Cerebellar nuclear complex (tissue), 1 donor: ENCODE measurements around the gene PLA2G15.

Experiments used
- DNase-seq, 2 experiments: peaks; one replicate each; lab custom pipeline; 2025; lab: John Stamatoyannopoulos, UW

Gene PLA2G15

GRCh38 chr16:68252383-68252782, 7.2 kb downstream of the PLA2G15 start:
- no peak for DNase-seq

- no peak for DNase-seq
Measured at GRCh38 chr16:68253721-68254120, 8.5 kb downstream of the PLA2G15 start.

GRCh38 chr16:68255712-68256111, 10.5 kb downstream of the PLA2G15 start:
- DNase-seq, result no peak

DNA sequence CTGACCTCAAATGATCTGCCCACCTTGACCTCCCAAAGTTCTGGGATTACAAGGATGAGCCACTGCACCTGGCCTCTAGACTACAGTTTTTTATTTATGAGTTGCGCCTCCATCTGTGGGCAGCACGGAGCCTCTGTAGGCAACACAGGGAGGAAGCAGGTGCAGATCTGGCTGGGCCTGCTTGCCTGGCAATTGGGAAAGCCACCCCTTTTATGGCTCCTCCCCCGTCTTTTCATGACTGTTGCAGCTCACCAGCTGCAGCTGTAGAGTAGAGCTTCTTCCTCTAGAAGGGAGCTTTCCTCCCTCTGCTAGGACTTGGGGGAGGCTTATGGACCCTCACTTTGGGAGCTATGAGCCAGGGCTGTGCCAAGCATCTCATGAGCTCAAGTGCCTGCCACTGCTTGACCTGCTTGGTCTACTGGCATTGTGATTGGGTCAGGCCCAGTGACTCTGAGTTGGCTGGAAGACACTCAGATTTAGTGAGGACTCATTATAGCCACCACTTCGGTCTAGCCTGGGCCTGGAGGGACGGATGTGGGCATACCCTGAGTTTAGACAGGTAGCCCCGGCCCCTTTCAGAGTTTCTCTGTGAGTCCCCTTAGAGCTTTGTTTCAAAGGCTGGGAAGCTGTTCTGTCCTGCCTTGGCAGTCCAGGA, 12.2 kb downstream of the PLA2G15 start:
- DNase-seq, result no peak

GRCh38 chr16:68257906-68258800, 13.0 kb downstream of the PLA2G15 start:
- DNase-seq, result no peak

- peak; percentile 40 to 45 for DNase-seq
Measured at GRCh38 chr16:68259007-68259825, 14.0 kb downstream of the PLA2G15 start.

DNA sequence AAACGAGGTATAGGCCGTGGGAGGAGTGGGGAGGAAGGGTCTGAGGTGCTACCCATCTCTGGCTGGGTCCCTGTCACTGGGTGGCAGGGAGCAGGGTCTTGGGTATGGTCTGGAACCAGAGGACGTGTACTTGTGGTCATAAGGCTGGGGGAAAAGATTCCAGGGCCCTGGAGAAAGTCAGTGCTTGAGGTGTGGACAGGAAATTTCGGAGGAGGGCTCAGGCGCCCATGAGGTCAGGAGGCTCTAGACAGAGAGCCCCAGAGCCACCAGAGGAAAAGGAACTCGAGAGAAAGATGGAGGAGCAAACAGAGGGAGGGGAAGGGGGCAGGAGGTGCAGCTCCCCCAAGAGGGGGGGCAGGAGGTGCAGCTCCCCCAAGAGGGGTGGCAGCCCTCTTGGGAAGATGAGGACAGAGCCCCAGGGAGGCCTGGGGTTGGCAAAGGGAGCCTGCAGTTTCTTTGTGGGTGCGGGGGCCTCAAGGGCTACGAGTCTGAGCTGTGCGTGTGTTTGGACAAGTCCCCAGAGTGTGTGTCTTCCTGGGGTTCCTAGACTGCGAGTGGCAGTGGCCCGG, 18.5 kb downstream of the PLA2G15 start:
- no peak for DNase-seq

DNA sequence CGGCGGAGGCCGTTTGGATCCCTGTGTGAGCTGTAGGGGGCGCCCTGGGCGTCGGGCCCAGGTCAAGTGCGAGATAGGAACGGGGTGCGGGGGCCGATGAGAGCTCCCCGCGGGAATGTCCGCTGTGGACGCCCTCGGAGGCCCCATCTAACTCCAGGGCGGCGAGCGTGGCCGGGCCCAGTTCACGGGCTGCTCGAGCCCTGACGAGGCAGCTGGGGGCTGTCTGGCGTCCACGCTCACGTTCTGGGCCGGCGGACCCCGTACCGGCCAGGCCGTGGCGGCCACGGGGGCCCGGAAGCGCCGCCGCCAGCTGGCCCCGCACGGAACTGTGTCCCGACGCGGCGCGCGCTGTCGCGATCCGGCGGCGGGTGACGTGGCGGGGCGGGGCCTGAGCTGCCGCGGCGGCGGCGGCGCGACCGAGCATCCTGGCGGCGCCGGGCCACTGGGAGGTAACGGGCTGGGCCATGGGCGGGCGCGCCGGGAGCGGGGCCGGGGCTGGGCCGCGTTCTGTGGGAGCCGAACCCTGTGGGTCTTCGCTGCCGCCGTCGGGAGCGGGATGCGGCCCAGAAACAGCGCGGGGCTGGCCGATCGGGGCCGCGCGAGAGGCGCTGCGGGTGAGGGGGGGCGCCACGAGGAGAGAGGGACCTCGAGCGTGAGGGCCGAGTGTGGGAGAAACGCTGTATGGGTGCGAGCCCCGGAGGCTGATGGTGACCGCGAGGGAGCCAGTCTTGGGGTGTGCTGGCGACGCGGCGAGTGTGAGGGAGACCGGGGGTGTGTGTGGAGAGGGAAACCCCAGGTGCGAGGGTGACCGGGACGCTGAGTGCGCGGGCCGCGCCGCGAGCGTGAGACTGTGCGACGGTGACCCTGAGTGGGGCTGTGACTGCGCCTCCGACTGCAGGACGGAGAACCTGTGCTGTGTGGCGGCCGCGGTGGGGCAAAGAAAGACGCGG, 19.2 kb downstream of the PLA2G15 start, which contains the start of gene SLC7A6:
Gene SLC7A6, plus strand, starts transcription at position 399 of the 950 bp plus-strand sequence. CDS start 10,201 bp downstream, outside the sequence.
- DNase-seq, result no peak

DNA sequence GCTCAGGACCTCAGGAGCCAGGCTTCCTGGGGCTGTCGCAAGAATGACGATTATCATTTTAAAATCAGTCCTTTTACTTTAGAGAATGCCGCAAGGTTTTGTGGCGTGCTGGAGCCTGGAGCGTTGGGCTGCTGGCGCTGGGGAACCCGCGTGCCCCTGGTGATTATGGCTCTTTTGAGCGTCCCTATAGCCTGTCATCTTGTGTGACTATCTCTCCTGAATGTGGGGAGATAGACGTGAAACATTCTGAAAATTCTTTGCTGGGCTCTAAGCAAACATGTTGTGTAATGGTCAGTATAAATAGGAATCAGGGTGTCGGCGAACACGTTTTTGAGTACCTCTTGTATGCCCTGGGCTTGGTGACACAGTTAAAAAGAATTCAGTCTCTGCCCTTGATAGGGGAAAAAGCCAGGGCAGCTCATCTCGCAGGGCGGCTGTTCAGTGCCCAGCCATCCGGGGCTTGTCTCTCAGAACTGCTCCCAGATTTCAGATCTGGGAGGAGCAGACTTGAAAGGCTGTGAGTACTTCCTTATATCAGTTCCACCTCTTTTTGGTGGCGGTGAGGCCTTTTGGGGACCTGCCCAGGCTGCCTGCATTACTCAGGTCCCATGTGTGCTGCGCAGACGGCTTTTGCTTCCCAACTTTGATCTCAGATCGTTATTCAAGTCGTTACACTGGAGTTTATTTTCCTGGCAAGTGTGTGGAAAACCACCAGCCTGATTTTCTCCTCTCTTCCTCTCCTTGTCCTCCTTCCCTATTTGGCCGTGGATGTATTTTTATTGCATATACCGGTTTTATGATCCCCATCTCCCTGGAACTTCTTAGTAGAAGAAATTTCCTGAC, 20.1 kb downstream of the PLA2G15 start:
- no peak for DNase-seq

DNA sequence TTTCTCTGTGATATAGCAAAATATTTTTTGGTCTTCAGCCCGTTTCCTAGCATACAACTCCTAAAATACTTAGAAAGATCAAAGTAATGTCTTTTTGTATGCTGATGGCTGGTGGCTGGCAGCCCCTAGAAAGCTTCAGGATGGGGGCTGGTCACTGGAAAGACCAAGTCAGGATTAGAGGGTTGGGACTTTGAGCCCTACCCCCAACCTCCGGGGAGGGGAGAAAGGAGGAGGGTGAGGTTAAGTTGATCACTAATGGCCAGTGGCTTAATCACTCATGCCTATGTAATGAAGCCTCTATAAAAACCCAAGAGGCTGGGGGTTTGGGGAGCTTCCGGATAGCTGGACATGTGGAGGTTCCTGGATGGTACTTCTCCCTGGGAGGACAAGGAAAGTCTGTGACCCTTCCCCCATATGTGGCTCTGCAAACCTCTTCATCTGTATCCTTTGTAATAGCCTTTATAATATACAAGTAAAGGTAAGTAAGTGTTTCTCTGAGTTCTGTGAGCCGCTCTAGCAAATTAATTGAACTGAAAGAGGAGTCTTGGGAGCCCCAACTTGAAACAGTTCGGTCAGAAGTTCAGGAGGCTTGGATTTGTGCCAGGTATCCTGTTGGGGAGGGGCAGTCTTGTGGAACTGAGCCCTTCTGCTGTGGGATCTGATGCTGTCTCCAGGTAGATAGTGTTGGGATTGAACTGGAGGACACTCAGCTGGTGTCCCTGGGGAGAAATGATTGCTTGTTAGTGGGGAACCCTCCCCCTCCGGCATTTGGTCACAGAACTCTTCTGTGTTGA, 22.6 kb downstream of the PLA2G15 start:
- DNase-seq, result no peak

DNA sequence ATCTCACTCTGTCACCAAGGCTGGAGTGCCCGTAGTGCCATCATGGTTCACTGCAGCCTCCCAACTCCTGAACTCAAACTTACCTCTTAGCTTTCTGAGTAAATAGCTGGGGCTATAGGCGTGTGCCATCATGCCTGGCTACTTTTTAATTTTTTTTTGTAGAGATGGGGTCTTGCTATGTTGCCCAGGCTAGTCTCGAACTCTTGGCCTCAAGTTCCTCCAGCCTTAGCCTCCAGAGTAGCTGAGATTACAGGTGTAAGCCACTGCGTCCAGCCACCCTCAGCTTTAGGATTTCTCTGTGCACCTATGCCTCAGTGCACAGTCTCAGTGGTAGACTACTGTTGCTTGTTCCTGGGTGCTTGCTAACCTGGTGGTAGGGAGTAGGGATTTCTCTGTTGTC, 24.6 kb downstream of the PLA2G15 start:
- DNase-seq, result no peak

DNA sequence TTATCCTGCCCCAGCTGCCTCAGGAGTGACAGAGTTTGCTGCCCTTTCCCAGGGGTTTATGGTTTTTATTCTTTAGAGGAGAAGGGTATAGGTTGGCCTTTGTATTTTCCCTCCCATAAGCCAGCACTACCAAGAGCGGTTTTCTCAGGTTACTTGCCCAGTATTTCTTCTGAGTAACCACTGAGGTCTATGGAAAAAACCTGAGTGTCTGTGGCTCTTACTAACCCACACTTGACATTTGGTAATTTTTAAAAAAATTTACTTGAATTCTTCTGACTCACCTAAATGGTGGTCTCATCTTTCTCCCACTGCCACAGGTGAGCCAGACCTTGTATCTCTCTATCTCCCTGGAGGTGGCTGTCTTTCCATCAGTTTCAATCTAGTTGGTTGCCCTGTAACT, 25.2 kb downstream of the PLA2G15 start:
- DNase-seq, result no peak

DNA sequence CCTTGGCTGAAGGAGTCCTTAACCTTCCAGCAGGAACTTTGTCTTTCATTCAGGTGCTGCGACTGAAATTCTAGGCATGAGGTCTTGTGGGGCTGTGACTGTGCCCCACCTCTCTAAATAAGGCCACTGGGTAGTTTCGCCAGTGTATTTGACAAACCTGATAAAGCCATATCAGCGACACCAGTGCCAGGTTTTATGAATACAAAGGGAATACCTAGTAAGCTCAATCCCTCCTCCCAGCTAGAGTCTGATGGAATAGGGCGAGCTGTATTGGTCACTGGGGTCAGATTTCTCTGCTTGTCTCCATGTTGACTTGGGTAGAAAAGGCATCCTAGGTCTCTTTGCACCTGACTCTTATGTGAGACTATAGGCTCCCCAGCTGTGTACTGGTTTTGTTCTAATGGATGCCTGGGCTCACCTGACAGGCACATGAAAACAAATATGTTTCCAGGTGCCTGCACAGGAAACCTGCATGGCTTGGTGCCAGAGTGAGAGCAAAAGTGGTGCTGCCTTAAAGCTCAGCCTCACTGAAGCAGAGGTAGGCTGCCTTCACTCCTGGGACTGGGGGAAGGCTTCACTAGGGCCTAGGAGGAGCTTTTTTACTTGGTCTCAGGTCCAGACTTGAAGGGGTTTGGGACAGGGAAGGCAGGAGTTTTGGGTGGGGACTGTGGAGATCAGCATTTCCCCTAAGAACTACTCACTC, 27.5 kb downstream of the PLA2G15 start:
- DNase-seq, result no peak

- no peak for DNase-seq
Measured at GRCh38 chr16:68273459-68273858, 28.3 kb downstream of the PLA2G15 start.

DNA sequence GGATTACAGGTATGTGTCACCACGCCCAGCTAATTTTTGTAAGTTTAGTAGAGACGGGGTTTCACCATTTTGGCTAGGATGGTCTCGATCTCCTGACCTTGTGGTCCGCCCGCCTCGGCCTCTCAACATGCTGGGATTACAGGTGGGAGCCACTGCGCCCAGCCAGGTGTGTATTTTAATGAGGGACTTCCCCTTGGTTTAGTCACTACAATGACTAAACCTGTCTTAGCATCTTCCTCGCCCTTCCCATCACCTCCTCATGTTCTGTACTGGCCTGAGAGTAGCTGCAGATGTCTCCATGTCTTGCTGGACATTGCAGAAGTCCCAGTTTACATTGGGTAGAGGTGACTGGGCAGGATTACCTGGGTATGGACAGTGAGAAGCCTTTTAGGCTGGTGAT, 28.7 kb downstream of the PLA2G15 start:
- DNase-seq, result no peak

DNA sequence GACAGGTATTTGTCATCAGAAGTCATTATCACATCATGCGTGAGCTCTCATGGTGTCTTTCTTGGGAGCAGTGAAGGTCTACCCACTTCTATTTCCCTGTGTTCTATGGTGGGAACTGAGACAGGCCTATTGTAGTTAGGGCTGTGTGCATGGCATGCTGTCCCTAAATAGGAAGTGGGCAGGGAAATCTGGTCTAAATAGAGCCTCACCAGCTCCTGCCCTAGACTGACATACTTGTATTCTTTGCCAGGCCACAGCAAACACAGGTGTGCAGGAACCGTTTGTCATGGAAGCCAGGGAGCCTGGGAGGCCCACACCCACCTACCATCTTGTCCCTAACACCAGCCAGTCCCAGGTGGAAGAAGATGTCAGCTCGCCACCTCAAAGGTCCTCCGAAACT, 29.3 kb downstream of the PLA2G15 start:
- DNase-seq, result no peak

DNA sequence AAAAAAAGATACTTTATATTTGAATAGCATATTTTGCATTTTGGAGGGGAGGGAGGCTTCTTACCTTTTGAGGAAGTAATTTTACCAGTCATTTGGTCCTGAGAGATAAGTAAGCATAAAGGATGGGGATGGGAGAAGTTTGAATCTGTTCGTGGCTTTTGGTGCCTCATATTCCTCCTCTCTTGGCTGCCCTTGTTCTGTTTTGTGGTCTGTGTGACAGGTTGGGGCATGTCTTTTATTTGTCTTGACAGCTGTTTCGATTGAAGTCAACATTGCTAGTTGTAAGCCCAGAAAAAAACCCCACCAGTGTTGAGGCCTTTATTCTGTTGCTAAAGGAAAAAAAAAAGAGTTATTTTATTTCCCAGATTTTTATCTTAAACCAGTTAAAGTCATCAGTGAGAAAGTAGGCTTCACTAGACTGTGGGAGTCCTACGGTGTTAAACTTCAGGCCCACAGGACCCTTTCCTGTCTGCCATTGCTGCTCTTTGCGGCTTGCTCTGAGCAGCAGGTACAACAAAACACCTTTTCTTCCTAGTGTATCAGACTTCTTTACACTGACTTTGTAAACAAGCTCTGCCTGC, 30.5 kb downstream of the PLA2G15 start:
- no peak for DNase-seq

DNA sequence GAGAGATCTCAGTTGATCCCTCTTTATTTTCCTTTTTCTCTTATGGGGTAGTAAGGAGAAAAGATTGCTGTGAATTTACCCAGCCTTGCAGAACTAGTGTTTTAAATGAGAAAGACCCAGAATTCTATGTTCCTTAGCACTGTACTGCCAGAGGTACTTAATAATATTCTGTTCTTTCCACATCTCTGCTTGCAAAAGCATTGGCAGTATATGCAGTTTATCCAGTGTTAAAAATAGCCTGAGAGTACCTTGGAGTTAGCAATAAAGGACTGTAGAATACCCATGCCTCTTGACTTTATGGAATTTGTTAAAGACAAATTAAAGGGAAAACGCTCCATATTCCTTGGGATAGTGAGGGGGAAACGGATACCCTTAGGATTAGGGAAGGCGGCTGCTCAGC, 31.1 kb downstream of the PLA2G15 start:
- DNase-seq, result no peak
